Stromal cell of bone marrow (primary cell): Measurements from ENCODE around the gene COL1A2.

Experiments used
- DNase-seq: peaks from one replicate; pipeline ENCODE4 v3.0.0-alpha.2; 2012; ENCODE audit warnings: low read depth

Gene COL1A2

DNA sequence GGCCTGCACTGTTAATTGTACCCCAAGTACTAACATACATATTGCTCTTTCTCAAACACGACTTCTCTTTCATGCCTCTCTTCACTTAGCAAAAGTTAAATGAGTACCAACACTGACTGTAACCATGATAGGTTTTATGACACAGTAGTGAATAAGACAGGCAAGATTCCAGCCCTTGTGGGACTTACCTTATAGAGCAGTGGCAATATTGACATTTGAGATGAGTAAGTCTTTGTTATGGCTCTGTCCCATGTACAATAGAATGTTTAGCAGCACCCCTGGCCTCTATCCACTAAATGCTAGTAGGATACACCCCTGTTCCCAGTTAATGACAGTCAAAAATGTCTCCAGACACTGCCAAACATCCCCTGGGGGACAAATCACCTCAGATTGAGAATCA, 11.9 kb upstream of the COL1A2 start:
- no peak for DNase-seq

DNA sequence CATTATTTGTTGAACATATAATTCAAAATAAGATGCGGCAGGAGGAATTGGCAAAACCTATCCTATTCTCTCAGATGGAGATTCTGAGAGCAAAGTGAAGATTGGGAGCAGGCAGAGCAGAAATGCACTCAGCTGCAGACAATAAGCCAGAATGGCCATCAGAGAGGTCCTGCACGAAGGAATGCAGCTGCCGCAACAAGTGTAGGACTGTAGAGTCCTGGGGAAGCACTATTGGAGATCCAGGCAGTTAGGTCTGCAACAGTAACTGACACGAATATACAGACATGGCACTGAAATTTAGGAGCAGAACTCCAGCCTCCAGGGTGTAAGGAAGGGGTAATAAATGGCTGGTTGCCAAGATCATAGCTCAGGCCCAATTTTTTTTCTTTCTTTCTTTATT, 10.4 kb upstream of the COL1A2 start:
- no peak for DNase-seq

DNA sequence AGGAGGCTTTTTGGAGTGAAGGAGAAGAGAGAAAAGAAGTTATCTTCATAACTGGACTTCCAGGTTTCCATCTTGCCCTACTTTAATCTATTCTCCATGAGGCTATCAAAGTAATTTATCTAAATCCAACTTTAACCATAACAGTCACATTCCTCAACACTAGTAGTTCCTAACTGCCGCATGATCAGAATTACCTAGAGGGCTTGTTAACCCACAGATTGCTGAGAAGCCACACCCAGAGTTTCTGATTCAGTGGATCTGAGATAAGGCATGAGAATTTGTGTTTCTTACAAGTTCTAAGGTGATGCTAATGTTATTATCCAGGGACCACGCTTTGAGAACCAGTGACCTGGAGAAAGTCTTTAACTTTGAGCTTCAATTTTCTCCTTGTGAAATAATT, 8.3 kb upstream of the COL1A2 start:
- no peak for DNase-seq

DNA sequence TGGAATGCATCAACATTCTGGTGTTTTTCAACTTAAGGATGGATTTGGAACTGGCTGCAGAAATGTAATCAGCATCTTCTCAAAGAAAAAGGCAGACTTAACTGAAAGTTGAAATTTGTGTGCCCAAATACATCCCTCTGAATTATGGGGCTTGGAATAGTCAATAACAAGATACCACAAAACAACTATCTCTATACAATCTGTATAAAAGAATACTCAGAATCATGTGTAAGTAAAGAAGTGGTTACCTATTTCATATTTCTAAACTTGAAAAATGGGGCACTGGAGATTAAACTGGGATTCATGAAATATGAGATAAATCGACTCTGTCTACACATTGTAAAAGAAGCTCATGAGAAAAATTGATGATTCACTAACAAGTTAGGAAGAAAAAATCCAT, 6.2 kb upstream of the COL1A2 start:
- DNase-seq, result no peak

DNA sequence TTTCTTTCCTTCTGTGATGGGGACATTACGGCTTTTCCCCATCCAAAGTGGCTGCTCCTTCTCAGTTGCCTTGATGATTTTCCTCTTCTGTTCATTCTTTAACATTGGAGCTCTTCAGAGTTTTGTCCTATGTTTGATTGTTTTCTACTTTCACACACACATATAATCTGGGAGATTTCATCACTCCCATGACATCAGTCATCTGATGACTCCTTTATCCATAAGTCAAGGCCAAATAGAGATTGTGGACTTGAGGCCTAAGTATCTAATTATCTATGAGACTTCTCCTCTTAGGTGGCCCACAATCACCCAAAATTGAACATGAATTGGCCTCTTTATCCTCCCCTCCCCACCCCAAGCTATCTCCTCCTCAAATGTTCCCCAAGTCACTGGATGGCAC, 5.3 kb upstream of the COL1A2 start:
- DNase-seq, result no peak

DNA sequence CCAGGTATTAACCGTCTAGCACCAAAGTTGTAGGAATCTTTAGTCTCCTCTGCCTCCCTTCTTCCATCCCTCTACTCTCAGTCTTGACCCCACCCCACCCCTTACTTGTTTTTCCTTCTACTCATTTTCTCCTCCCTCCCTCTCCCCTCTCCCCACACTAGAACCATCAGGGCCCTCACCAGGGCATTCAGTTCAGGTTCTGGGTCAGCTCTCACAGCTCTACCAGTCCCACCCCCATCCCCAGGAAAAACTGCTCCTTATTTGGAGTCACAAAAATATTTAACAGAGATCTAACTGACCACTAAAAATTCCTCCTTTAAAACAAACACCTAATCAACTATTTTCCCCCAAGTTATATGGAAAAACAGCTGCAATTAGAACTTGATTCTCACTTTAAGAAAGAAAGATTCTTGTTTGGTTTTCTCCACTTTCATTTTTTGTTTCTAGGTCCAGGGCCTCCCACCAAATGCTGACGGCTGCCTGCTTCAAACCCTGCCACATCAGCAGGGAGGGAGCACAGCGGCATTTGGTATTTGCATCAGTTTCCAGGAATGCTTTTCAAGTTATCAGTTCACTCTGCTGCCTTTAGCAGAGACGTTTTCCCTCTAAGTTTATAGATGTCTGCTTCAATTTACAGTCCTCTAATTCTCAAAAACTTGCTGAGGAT, 2.8 kb upstream of the COL1A2 start:
- DNase-seq, result peak; percentile 79

DNA sequence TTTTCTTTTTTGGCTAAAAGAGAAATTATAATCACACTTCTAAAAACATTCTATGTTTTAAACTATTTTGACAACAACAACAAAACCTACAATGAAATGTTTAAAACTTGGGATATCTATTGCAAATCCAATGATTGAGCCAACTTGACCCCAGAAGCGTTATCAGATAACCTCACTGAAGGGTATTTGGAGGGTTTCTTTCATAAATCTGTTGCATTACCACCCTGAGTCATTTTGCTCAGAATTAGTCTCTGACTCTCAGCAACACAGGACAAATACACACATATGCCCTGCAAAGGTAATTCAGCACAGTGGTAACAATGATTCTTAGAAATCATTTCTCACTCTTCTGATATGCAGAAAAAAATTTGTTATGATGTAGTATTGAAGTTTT, 2.3 kb upstream of the COL1A2 start:
- no peak for DNase-seq

DNA sequence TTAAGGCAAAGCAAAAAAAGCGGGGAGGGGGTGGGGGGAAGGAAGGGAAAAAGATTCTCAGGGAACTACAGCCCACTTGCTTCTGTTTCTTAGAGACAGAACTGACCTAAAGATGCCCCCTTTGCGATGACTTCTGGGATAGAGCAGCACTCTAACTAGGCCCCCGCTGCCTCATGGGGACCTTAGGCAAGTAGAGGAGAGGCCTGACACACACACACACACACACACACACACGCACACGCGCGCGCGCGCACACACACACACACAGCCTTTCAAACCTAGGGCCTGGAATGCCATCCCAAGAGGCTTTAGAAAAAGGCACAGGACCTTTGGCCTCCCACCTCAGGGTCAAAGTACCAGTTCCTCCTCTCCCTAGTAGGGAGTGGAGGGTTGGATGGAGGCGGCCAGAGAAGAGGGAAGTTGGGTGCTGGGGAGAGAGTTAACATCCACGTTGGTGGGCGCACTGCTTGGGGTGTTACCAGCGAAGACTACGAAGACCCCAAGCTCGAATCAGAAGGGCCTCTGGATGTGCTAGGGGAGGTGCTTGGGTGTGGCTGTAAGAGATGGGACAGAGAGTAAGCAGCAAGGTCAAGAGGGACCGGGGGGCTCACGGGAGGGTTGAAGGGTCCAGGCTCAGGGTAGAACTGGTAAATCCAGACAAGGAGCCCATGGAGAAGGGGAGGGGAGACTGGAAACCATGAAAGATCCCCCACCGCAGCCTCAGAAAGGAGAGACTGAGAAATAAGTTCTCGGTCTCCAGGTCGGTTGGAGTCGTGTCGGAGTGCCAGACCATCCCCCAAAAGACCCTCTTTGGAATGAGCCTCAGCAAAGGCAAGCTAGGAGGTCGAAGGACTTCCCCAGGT, 1.2 kb upstream of the COL1A2 start:
- no peak for DNase-seq

DNA sequence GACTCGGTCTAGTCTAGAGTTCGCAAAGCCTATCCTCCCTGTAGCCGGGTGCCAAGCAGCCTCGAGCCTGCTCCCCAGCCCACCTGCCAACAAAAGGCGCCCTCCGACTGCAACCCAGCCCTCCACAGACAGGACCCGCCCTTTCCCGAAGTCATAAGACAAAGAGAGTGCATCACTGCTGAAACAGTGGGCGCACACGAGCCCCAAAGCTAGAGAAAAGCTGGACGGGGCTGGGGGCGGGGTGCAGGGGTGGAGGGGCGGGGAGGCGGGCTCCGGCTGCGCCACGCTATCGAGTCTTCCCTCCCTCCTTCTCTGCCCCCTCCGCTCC, 622 bp upstream of the COL1A2 start:
- no peak for DNase-seq

DNA sequence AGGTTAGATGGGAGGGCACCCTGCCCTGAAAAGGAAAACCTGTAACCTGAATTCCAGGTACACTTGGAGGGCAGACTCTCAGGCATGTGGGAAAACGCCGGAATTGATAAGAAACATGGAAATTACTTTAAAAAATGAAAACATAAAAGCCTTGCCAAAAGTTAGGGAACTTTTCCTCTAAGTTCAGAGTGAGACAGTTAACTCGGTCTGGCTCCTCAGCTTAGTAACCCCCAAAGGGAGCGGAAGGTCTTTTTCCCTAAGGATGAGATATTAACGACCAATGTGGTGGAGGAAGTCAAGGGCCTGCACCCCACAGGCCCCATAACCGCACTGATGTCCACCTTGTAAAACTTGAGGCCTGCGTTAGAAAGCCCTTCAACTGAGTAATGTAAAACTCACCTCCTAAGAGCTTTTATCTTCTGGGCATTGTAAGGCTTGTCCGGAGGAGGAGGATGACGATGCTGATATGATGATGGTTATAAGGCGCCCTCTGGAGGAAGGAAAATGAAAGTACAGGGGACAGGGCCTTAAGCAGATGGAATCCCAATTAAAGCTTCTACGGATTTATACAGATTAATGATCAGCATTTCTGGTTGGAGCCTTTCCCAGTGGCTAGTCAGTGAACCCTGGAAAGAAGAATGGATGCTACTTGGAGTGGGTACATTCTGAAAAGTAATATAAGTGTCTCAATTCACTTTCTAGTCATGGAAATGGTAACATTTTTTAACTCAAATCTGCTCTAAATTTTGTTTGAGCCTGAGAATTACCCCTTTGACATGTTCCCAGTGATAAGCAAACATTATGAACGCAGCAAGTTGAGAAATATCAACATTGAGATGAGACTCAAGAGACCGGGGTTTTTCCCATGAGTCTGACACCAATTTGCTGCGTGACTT, 694 bp downstream of the COL1A2 start:
- peak; percentile 77 for DNase-seq

DNA sequence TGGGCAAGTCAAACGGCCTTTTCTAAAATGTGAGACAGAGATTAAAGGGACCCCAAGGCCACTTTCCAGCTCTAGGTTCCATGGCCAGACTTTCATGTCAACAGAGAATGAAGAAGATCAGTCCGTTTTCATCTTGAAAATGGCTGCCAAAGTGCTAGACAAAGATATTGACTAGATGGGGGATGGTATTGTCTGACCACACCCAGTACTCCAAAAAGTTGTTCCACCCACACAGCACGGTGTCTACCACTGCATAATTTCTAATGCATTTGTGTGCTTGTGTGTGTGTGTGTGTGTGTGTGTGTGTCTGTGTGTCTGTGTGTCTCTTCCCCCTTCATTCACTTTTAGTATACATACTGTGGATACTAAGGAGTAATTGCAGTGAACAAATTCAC, 1.3 kb downstream of the COL1A2 start:
- peak; percentile 55 for DNase-seq

DNA sequence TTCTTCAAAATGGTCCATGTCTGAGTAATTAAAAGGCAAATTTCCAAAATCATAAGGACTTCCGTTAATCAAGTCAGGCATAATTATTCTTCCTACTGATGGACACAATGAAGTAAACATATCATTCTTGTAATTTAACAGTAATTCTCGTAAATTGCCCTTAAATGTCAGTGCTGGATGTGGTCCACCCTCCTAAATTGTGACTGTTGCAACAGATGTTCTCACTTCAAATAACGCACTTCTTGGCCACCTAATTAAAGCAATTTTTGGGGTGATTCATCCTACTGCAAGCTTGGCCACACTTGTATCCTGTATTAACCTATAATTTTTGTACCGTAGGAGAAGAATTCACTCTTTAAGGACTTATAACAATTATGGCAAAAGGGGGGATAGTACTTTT, 1.9 kb downstream of the COL1A2 start:
- DNase-seq, result no peak

DNA sequence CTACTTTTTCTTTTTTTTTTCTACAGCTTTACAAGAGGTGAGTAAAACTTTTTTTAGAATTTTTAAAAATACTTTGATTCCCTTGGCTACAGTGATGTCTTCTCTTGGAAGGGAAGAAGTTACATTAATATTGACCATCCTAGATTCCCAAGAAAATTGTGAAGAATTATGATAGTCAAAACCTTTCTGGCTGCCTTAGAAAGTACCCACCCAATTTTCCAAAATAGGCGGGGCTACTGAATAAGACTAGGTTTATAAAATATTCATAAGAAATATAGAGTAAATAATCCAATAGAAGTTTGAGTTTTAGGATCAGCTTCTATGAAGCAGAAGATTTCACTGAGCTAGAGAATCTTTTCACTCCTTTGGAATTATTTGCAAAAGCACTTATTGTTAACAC, 3.0 kb downstream of the COL1A2 start:
- DNase-seq, result no peak

DNA sequence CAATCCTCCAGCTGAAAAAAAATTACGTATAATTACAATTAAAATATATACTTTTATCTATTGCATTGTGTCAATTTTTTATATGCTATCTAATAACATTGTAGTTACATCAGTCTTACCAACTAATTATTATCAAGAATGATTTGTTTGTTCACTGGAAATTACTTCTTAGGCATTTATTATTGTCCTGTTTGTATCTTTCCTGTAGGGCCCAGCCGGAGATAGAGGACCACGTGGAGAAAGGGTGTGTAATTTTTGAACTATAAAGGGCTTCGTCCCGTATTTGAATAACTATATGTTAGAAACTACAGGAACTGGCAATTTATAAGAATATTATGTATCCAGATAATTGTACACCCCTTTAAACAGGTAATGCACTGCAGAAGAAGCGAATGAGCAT, 4.1 kb downstream of the COL1A2 start:
- DNase-seq, result no peak

DNA sequence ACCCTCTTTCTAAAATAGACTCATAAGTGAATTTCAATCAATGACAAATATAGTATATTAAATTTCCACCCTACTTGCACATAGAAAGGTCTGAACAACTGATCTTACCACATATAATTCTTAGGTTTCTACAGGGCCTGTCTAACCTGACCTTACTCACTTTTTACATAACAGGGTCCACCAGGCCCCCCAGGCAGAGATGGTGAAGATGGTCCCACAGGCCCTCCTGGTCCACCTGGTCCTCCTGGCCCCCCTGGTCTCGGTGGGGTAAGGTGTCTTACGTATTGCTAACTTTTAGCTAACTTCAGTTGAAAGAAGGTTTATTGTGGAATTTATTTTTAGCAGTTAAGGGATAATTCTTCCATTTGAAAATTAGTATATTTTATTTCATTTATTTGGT, 5.3 kb downstream of the COL1A2 start:
- no peak for DNase-seq

DNA sequence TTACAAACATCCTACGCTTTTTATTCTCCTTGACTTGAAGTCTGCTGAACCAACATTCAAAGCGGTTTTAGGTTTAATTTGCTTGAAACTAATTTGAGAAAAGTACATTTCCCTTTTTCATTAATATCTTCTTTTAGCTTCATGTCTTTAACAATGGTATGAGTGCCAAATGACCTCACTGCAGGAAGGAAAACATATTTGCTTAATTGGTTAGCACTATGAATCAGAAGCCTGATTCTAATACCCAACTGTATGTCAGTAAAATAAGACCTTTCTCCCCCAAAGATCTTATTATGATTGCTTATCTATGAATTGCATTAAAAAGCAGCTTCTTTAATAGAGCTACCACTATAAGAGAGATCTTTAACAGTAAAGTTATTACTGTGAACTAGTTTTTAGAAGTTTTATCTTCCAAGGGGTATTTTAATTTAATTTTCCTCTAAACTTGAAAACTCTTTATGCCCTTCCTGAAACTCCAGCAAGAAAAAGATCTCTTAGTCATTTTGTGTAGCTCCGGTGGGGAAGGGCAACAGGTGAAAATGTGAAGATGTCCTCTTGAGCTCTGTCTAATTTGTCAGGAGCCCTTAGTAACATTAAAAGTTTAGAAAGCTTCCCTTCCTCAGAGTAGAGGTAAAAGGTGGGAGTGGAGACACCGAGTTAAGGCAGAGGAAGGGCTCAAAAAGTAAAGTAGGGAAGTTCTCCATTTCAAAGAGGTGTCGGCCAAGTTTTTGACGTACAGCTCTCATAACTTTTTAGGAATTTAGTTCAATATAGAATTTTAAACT, 6.1 kb downstream of the COL1A2 start:
- DNase-seq, result no peak

DNA sequence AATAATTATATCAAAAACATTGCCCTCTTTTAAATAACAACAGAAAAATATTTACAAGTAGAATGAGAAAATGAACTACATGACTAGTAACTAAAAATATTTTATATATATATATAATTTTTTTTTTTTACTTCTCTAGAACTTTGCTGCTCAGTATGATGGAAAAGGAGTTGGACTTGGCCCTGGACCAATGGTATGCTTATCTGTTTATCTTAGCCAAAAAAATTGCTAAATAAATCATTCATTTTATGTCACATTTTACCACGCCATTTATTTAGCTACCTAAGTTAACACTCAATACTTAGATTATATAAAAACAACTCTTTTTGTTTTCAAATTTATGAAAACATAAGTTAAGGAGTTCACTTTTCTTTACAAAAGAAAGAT, 6.7 kb downstream of the COL1A2 start:
- no peak for DNase-seq

DNA sequence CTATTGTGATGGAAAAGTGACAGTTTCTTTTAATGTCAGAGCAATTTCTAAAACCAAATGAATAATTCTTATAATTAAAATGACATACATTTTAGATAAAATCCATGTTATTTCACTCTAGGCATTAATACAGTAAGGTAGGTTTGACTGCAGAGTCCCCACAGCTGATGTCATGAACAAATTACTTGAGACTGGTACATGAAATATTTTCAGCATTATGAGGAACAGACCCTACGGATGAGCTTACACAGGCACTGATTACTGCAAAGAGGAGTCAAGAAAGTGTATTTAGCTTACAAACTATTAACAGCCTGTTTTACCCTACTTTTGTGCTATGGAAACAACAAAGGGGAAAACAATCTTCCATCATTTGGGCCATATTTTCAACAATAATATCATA, 8.9 kb downstream of the COL1A2 start:
- DNase-seq, result no peak

DNA sequence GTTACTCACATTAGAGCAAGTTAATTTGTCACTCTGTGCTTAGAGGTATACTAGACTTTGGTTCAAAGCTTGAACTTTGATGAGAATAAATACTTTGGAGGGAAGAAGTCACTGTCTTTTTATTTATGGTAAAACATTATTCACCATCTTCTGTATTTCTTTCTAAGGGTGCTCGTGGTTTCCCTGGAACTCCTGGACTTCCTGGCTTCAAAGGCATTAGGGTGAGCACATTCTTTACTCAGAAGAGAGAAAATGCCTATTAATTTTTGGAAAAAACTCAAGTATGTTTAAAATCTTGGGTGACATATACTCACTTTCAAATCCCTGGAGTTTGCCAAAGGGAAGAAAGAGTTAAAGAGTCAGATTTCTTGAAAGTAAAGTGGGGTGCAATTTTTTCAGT, 10.8 kb downstream of the COL1A2 start:
- no peak for DNase-seq

DNA sequence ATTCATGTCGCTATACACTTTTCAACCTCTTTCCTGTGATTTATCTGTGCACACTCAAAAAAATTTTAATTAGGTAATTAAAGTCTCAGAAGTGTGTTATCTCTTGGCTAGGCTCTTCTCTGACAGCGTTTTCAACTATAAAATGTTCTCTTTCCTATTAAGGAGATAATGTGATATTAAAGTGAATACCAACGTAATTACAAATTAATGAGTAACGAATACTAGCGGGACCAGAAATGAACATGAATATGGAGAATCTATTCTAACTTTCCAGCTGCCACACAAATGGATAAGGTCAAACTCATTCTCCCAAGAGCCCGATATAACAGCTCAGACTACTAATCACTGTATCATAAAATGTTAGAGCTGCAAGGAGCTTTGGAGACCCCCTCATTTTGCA, 12.0 kb downstream of the COL1A2 start:
- DNase-seq, result no peak

DNA sequence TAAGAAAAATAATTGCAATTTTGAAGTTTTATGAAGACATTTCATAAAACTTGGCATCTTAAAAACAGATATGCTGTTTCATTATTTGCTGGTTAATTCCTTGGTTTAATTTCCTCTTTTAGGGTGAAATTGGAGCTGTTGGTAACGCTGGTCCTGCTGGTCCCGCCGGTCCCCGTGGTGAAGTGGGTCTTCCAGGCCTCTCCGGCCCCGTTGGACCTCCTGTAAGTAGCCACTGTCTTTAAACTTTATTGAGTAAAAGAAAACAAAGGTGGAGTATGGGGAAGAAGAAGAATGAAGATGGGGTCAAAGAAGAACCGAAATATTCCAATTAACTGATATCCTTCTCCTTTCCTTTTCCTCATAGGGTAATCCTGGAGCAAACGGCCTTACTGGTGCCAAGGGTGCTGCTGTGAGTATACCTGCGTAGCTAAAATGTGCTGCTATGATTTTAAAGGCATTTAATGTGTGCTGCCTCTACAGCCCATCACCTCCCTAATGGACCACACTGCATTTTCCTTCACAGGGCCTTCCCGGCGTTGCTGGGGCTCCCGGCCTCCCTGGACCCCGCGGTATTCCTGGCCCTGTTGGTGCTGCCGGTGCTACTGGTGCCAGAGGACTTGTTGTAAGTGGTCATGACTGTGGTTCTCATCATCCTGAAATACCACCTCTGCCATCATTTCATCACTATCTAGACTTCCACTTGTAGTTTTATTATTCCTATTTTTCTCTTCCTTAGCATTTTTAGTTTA, 14.7 kb downstream of the COL1A2 start:
- no peak for DNase-seq
